Endothelial cell (in vitro differentiated cells): Measurements from ENCODE around the gene PCDHA4. TPM values are rescaled to one million over a fixed set of nuclear protein-coding genes. Genes with fewer than 3 reads are reported as not detected.
"Not testable (repeated sequence)": the region's sequence is repeated elsewhere in the genome, so short reads cannot be mapped to it uniquely, and the experiment has no call there.

Source experiments
- DNase-seq: peaks from one replicate; pipeline ENCODE4 v3.0.0; 2021; ENCODE audit warnings: low spot score
- H3K27ac Mint-ChIP-seq: one replicate; pipeline ENCODE4 v1.8.0; 2021; ENCODE audit warnings: mixed read lengths, inconsistent platforms; ENCODE audit not compliant: unreplicated experiment
- H3K27me3 Mint-ChIP-seq: one replicate; pipeline ENCODE4 v1.8.0; 2021; ENCODE audit warnings: mild to moderate bottlenecking, moderate library complexity, mixed read lengths, inconsistent platforms; ENCODE audit not compliant: unreplicated experiment
- H3K36me3 Mint-ChIP-seq: one replicate; pipeline ENCODE4 v1.8.0; 2021; ENCODE audit warnings: mild to moderate bottlenecking, low read depth, mixed read lengths, inconsistent platforms; ENCODE audit not compliant: unreplicated experiment
- H3K4me1 Mint-ChIP-seq: one replicate; pipeline ENCODE4 v1.8.0; 2021; ENCODE audit warnings: mild to moderate bottlenecking, mixed read lengths, inconsistent platforms; ENCODE audit not compliant: unreplicated experiment
- H3K4me3 Mint-ChIP-seq: one replicate; pipeline ENCODE4 v1.8.0; 2021; ENCODE audit warnings: mild to moderate bottlenecking, mixed read lengths, inconsistent platforms; ENCODE audit not compliant: unreplicated experiment
- H3K9me3 Mint-ChIP-seq: one replicate; pipeline ENCODE4 v1.8.0; 2021; ENCODE audit warnings: mixed read lengths, inconsistent platforms; ENCODE audit not compliant: unreplicated experiment
- CTCF ChIP-seq: fragments of 200-600 bp; sonication (generic); IDR thresholded peaks from one replicate; pipeline ENCODE4 v1.5.0; 2021; ENCODE audit warnings: antibody characterized with exemption; ENCODE audit not compliant: unreplicated experiment
- total RNA-seq: library from RNA; stranded (reverse); fragmentation: NEBNext Ultra II Directional; extraction: Animal tissue kit (Norgen Biotek cat#: 25700); gene quantifications from one replicate; pipeline ENCODE4 v1.2.1, GENCODE V29; 2021; ENCODE audit not compliant: unreplicated experiment

PCDHA4 gene
- total RNA-seq, 1 donor from 2014 or later: 9.9 TPM

GRCh38 chr5:140835622-140836510 is 29.0 kb downstream of the PCDHA4 start:
- Mint-ChIP-seq H3K27me3 (peaks cover 3% of the 10 kb centered on the region), H3K4me1 (no peaks in the 10 kb centered on the region), H3K36me3 (peaks cover 8% of the 10 kb centered on the region), H3K9me3 (no peaks in the 10 kb centered on the region), H3K4me3 (no peak overlapping the region), H3K27ac (no peak overlapping the region)
- DNase-seq: no peak
- no peak for TF ChIP-seq CTCF

- H3K27ac Mint-ChIP-seq: no peak within 1 kb of the TSS
- peak; percentile 58 for DNase-seq
- peaks cover 3% of the 10 kb centered on the region for H3K27me3 Mint-ChIP-seq
- H3K36me3 Mint-ChIP-seq: peaks cover 10% of the 10 kb centered on the region
- H3K9me3 Mint-ChIP-seq: no peaks in the 10 kb centered on the region
- TF ChIP-seq CTCF: peak; percentile 67
- no peaks in the 10 kb centered on the region for H3K4me1 Mint-ChIP-seq
- peak within 1 kb of the TSS; percentile 59 for H3K4me3 Mint-ChIP-seq
Measured at GRCh38 chr5:140840978-140841962, 34.4 kb downstream of the PCDHA4 start, which contains the start of gene PCDHA8. PCDHA8 (plus strand) TSS chr5:140841187; CDS start chr5:140841322, 135 bp downstream.

GRCh38 chr5:140842798-140843733 is 36.2 kb downstream of the PCDHA4 start:
- H3K9me3 Mint-ChIP-seq: no peaks in the 10 kb centered on the region
- H3K27ac Mint-ChIP-seq: no peak overlapping the region
- TF ChIP-seq CTCF: no peak
- no peak overlapping the region for H3K4me3 Mint-ChIP-seq
- no peaks in the 10 kb centered on the region for H3K4me1 Mint-ChIP-seq
- H3K36me3 Mint-ChIP-seq: peaks cover 7% of the 10 kb centered on the region
- peaks cover 3% of the 10 kb centered on the region for H3K27me3 Mint-ChIP-seq
- DNase-seq: no peak

DNA sequence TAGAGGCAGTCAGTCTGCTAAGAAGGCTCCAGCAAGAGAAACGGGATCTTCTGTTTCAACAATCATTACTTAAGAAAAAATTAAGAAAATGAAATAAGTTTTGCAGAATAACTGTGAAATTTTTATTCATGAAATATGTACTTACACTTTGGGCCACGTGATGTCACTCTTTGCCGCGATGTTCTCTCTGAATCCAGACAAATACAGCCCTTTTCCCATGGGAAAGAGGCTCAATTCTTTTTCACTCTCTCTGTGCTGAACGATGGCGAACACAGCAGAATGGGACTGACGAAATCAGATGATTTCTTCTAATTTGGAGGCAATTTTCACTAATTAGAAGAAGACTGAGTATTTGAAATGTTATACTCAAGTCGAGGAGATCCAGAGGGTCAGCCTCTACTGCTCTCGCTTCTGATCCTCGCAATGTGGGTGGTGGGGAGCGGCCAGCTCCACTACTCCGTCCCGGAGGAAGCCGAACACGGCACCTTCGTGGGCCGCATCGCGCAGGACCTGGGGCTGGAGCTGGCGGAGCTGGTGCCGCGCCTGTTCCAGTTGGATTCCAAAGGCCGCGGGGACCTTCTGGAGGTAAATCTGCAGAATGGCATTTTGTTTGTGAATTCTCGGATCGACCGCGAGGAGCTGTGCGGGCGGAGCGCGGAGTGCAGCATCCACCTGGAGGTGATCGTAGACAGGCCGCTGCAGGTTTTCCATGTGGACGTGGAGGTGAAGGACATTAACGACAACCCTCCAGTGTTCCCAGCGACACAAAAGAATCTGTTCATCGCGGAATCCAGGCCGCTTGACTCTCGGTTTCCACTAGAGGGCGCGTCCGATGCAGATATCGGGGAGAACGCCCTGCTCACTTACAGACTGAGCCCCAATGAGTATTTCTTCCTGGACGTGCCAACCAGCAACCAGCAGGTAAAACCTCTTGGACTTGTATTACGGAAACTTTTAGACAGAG is 41.6 kb downstream of the PCDHA4 start, which contains the start of gene PCDHA9:
PCDHA9 (plus strand) TSS at position 244 of the 964 bp plus-strand sequence; CDS start at position 358, 114 bp downstream.
- not testable (repeated sequence) for DNase-seq, H3K36me3 Mint-ChIP-seq, H3K27ac Mint-ChIP-seq, H3K27me3 Mint-ChIP-seq, H3K4me1 Mint-ChIP-seq, H3K9me3 Mint-ChIP-seq
- H3K4me3 Mint-ChIP-seq: peak within 1 kb of the TSS; percentile 48

GRCh38 chr5:140849831-140850634 is 43.2 kb downstream of the PCDHA4 start:
- not testable (repeated sequence) for H3K36me3 Mint-ChIP-seq, H3K27me3 Mint-ChIP-seq, DNase-seq, H3K4me3 Mint-ChIP-seq, H3K9me3 Mint-ChIP-seq, H3K27ac Mint-ChIP-seq, H3K4me1 Mint-ChIP-seq
